Measurements from ENCODE around the gene GOLGA2. TPM values are rescaled to one million over a fixed set of nuclear protein-coding genes. Genes with fewer than 3 reads are reported as not detected.

Gene GOLGA2
- total and polyA plus RNA-seq, 2 of the 4 experiments (the other 2 are of a cell fraction): 118 to 146 TPM

GRCh38 chr9:128276008-128276573 is 284 bp upstream of the GOLGA2 start, which contains the start of gene SWI5:
Gene SWI5 (plus strand): TSS chr9:128276276.
- peak within 1 kb of the TSS; percentile 49; the same call in 1 of the 2 replicates for H2BK120ac ChIP-seq (ENCODE audit: low read depth, low read length)
- in situ Hi-C loops (cut with MboI; ENCODE audit: low sequenced_read_pairs): no loop called here
- DNase-seq (peak; percentile 99), ATAC-seq (ENCODE audit: low read depth) (peak; percentile 90)
- peaks cover 21% of the 10 kb centered on the region for H4K20me1 ChIP-seq (ENCODE audit: insufficient read depth, low read length)
- peak within 1 kb of the TSS; percentile 48 to 89; a peak in 3 of 4 replicates for H4K8ac ChIP-seq (ENCODE audit: low read depth in 2 of 2, low read length in 2 of 2)
- TF ChIP-seq, protein P1, sequence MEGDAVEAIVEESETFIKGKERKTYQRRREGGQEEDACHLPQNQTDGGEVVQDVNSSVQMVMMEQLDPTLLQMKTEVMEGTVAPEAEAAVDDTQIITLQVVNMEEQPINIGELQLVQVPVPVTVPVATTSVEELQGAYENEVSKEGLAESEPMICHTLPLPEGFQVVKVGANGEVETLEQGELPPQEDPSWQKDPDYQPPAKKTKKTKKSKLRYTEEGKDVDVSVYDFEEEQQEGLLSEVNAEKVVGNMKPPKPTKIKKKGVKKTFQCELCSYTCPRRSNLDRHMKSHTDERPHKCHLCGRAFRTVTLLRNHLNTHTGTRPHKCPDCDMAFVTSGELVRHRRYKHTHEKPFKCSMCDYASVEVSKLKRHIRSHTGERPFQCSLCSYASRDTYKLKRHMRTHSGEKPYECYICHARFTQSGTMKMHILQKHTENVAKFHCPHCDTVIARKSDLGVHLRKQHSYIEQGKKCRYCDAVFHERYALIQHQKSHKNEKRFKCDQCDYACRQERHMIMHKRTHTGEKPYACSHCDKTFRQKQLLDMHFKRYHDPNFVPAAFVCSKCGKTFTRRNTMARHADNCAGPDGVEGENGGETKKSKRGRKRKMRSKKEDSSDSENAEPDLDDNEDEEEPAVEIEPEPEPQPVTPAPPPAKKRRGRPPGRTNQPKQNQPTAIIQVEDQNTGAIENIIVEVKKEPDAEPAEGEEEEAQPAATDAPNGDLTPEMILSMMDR (conservative IDR thresholded peaks at IDR 0.05; ENCODE audit: low read depth, low read length): no peak
- TF ChIP-seq USF2 (IDR thresholded peaks at IDR 0.05; ENCODE audit: low read depth, low read length): peak; percentile 87
- 0 out of 2 replicates have a peak, but pooled peaks have one; percentile 12 for TF ChIP-seq CEBPB (IDR thresholded peaks at IDR 0.05; ENCODE audit: low read depth, low read length)
- 0 out of 2 replicates have a peak, but pooled peaks have one; percentile 1 for TF ChIP-seq MXI1 (IDR thresholded peaks at IDR 0.05; ENCODE audit: borderline replicate concordance, low read depth, low read length)
- TF ChIP-seq CHD1 (IDR thresholded peaks at IDR 0.05; ENCODE audit: low read depth, low read length): no peak
- peak; percentile 11; the same call in 1 of the 2 replicates for TF ChIP-seq RFX5 (IDR thresholded peaks at IDR 0.05; ENCODE audit: low read depth, low read length)
- no peak for TF ChIP-seq BHLHE40 (IDR thresholded peaks at IDR 0.05; ENCODE audit: low read depth, low read length)
- H3K4me1 ChIP-seq (ENCODE audit: control insufficient read depth, insufficient read depth, low read length): peaks cover 7% of the 10 kb centered on the region
- H3K4me2 ChIP-seq (ENCODE audit: low read depth, low read length): peak within 1 kb of the TSS; percentile 97
- no TSS peak for BruUV-seq (replicated peaks)
- H2BK5ac ChIP-seq (ENCODE audit: low read depth, low read length, poor library complexity, severe bottlenecking): peak within 1 kb of the TSS; percentile 89
- peak within 1 kb of the TSS; percentile 72 for H3K18ac ChIP-seq (ENCODE audit: low read depth, low read length)
- intact Hi-C loops (cut with micrococcal nuclease): no loop called here
- WGBS, 2 experiments (ENCODE audit: extremely low coverage in 2 of 2, insufficient read length in 1 of 2): 1% methylated on average over 21 of the region's 38 CpGs; no CpG with 5 or more reads in 1 of the 2 experiments
- peak within 1 kb of the TSS; percentile 76 for H2AK5ac ChIP-seq (ENCODE audit: low read depth, low read length)
- peaks cover 17% of the 10 kb centered on the region for H3K36me3 ChIP-seq (ENCODE audit: control insufficient read depth, insufficient read depth, low read length)
- peaks cover 13% of the 10 kb centered on the region for H3K9me1 ChIP-seq (ENCODE audit: insufficient read depth, low read length)
- ChIA-PET CTCF (interaction anchor here (0.6 kb wide), 1 partner anchor 744 kb away, joined by 5 read pairs; no protein-coding TSS in a partner anchor), POLR2A (ENCODE audit: unreplicated experiment) (interaction anchor here (0.8 kb wide), 1 partner anchor 95 kb away, joined by 4 read pairs; the partner anchor contains the start of gene URM1)
- H3K9me3 ChIP-seq (ENCODE audit: control insufficient read depth, insufficient read depth, low read length): no peaks in the 10 kb centered on the region
- peak within 1 kb of the TSS; percentile 99 for H2AK9ac ChIP-seq (replicated peaks; ENCODE audit: low read depth, low read length, poor library complexity)
- H3K56ac ChIP-seq (ENCODE audit: extremely low read depth, insufficient read depth, low read length): peak within 1 kb of the TSS; percentile 72
- peak within 1 kb of the TSS; percentile 99 for H3K14ac ChIP-seq (replicated peaks; ENCODE audit: low read depth, low read length)
- H3K27me3 ChIP-seq (ENCODE audit: control insufficient read depth, insufficient read depth, low read length): no peaks in the 10 kb centered on the region
- H3K23ac ChIP-seq (ENCODE audit: low read depth, low read length): peak within 1 kb of the TSS; percentile 91
- peak within 1 kb of the TSS; percentile 73 for H4K91ac ChIP-seq (ENCODE audit: insufficient read depth, low read depth, low read length)
- peak within 1 kb of the TSS; percentile 95 for H2AFZ ChIP-seq (replicated peaks; ENCODE audit: low read length, poor library complexity)
- H2BK20ac ChIP-seq (ENCODE audit: low read depth, low read length): no peak within 1 kb of the TSS
- peak within 1 kb of the TSS; percentile 97 for H3K4ac ChIP-seq (ENCODE audit: low read depth, low read length)
- peak within 1 kb of the TSS; percentile 94 for H3K9ac ChIP-seq (ENCODE audit: low read depth, low read length)
- peaks cover 23 to 65% of the 10 kb centered on the region in 2 experiments for H3K79me1 ChIP-seq (ENCODE audit: low read depth in 1 of 2, low read length in 2 of 2)
- dilution Hi-C loops (cut with HindIII; ENCODE audit: low sequenced_read_pairs, unreplicated experiment): no loop called here
- H4K5ac ChIP-seq (ENCODE audit: low read depth, low read length): peak within 1 kb of the TSS; percentile 93
- H3K27ac ChIP-seq (ENCODE audit: insufficient read depth, low read length): peak within 1 kb of the TSS; percentile 91
- peak within 1 kb of the TSS; percentile 33; the same call in 1 of the 3 replicates for H2BK15ac ChIP-seq (ENCODE audit: low read depth, low read length)
- peak within 1 kb of the TSS; percentile 96 for H3K4me3 ChIP-seq (ENCODE audit: insufficient read depth, low read depth, low read length)
